Measurements from ENCODE around the gene UPP1. TPM values are rescaled to one million over a fixed set of nuclear protein-coding genes. Genes with fewer than 3 reads are reported as not detected.

The UPP1 gene
- total and polyA plus RNA-seq, 2 of the 13 experiments (the other 11 are each of a cell fraction or from before 2014, with no cell fraction given) = 5.7 to 9.8 TPM

DNA sequence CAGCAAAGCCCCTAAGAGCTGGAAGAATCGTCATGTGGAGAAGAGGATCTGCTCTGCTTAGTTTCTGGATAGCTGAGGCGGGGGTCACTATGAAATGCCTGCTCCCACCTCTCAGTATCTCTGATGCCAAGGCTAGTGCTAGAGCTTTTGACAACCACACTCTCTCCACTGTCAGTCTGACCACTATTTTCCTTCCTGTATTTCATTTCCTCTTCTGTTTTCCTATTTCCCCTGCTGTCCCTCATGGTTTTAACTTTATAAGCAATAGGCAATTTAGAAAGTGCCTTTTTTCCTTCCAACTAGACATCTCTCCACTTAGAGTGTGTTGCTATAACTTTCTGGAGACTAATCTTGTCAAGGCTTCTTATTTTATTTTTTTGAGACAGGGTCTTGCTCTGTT, 30.1 kb upstream of the UPP1 start:
- in situ Hi-C loops (cut with HindIII; ENCODE audit: extremely low pct_ligation_motif_present, low pct_unique_long_range_greater_than_20kb) (no loop called here), intact Hi-C loops (cut with micrococcal nuclease; ENCODE audit: unreplicated experiment) (no loop called here)
- BruUV-seq (replicated peaks) = no TSS peak
- H3K27ac ChIP-seq (ENCODE audit: extremely low read length, insufficient read depth, low read length) = no peak overlapping the region
- CTCF ChIA-PET (ENCODE audit: low intra/inter-chr PET ratio, low total read pairs) = no interaction called here
- no peaks in the 10 kb centered on the region for H3K9me3 ChIP-seq (ENCODE audit: low read length)
- POLR2A ChIA-PET = no interaction called here
- no peaks in the 10 kb centered on the region for H4K20me1 ChIP-seq (ENCODE audit: insufficient read depth, low read length)
- no peak for ATAC-seq
- 9% methylated on average over 2 of the region's 2 CpGs for WGBS (ENCODE audit: low lambda C conversion rate)
- H2AFZ ChIP-seq (ENCODE audit: low read length) = no peak overlapping the region
- no peak overlapping the region for H3K4me3 ChIP-seq (replicated peaks in 1 of 3; ENCODE audit: insufficient read depth in 1 of 3, low read depth in 2 of 3, low read length in 3 of 3)
- no peak overlapping the region for H3K4me2 ChIP-seq (ENCODE audit: low read depth, low read length)
- no peaks in the 10 kb centered on the region for H3K4me1 ChIP-seq (ENCODE audit: insufficient read depth, low read length)
- no peak for FAIRE-seq
- H3K36me3 ChIP-seq (replicated peaks in 1 of 2; ENCODE audit: control insufficient read depth in 1 of 2, insufficient read depth in 2 of 2, low read length in 2 of 2) = no peaks in the 10 kb centered on the region
- no peaks in the 10 kb centered on the region for H3K27me3 ChIP-seq (ENCODE audit: control insufficient read depth in 1 of 2, insufficient read depth in 2 of 2, low read length in 2 of 2)
- no peaks in the 10 kb centered on the region for H3K79me2 ChIP-seq (ENCODE audit: insufficient read depth, low read length)
- TF ChIP-seq ZFP41 (CRISPR knock-in tag; IDR thresholded peaks at IDR 0.05; ENCODE audit: borderline replicate concordance) = no peak
- no peak for TF ChIP-seq ZNF441 (CRISPR knock-in tag; IDR thresholded peaks at IDR 0.05; ENCODE audit: borderline replicate concordance)
- TF ChIP-seq, protein P1, sequence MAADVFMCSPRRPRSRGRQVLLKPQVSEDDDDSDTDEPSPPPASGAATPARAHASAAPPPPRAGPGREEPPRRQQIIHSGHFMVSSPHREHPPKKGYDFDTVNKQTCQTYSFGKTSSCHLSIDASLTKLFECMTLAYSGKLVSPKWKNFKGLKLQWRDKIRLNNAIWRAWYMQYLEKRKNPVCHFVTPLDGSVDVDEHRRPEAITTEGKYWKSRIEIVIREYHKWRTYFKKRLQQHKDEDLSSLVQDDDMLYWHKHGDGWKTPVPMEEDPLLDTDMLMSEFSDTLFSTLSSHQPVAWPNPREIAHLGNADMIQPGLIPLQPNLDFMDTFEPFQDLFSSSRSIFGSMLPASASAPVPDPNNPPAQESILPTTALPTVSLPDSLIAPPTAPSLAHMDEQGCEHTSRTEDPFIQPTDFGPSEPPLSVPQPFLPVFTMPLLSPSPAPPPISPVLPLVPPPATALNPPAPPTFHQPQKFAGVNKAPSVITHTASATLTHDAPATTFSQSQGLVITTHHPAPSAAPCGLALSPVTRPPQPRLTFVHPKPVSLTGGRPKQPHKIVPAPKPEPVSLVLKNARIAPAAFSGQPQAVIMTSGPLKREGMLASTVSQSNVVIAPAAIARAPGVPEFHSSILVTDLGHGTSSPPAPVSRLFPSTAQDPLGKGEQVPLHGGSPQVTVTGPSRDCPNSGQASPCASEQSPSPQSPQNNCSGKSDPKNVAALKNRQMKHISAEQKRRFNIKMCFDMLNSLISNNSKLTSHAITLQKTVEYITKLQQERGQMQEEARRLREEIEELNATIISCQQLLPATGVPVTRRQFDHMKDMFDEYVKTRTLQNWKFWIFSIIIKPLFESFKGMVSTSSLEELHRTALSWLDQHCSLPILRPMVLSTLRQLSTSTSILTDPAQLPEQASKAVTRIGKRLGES (CRISPR knock-in tag; IDR thresholded peaks at IDR 0.05; ENCODE audit: borderline replicate concordance) = no peak
- TF ChIP-seq ZNF780A (CRISPR knock-in tag; IDR thresholded peaks at IDR 0.05) = no peak
- no peak for TF ChIP-seq TP53 (CRISPR knock-in tag; conservative IDR thresholded peaks at IDR 0.05)
- TF ChIP-seq NONO (IDR thresholded peaks at IDR 0.05) = no peak
- no peak for TF ChIP-seq NONO (CRISPR knock-in tag; conservative IDR thresholded peaks at IDR 0.05)
- TF ChIP-seq DPF2 (CRISPR knock-in tag; IDR thresholded peaks at IDR 0.05; ENCODE audit: borderline replicate concordance, low read depth) = no peak
- TF ChIP-seq, protein P2, sequence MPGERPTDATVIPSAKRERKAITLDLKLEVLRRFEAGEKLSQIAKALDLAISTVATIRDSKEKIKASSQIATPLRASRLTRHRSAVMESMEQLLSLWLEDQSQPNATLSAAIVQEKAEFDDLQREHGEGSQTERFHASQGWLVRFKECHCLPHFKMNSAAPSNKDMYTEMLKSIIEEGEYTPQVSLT (CRISPR knock-in tag; IDR thresholded peaks at IDR 0.05; ENCODE audit: borderline replicate concordance, low read depth) = no peak
- no peak for TF ChIP-seq SIX4 (CRISPR knock-in tag; IDR thresholded peaks at IDR 0.05)
- no peak for DNase-seq (ENCODE audit: low spot score)
- H3K9ac ChIP-seq (ENCODE audit: insufficient read depth, low read depth, low read length) = no peak overlapping the region

Measured in HepG2 (cell line).